Iris pigment epithelial cell (primary cell): ENCODE data around the gene FGFR3.
"Not testable (repeated sequence)": the region's sequence is repeated elsewhere in the genome, so short reads cannot be mapped to it uniquely, and the experiment has no call there.

Experiments used
- DNase-seq: peaks from one replicate; pipeline ENCODE4 v3.0.0-alpha.2; 2011; ENCODE audit warnings: low read depth

FGFR3 gene

DNA sequence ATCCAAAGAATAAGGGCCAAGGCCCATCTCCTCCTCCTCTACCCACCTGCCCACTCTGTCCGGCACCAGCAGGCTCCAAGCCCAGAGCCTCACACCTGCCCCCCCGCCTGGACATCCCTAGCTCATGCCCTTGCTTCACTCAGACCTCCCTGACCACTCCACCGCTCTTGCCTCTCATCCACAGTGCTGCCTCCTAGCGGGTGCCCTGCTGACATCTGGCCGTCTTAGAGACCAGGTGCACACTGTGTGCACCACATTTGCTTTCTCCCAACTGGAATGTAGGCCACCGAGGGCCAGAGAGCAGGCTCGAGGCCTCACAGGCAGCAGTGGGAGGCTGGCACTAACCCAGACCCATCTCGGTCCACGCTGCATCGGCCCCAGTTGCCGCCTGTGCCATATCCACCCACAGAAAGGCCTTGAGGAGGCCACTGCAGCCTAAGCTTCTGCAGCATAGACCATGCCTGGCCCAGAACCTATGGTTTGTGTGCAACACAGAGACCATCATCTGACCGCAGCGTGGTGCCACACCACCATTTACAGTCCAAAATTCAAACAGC lies 49.3 kb downstream of the FGFR3 start:
- no peak for DNase-seq

DNA sequence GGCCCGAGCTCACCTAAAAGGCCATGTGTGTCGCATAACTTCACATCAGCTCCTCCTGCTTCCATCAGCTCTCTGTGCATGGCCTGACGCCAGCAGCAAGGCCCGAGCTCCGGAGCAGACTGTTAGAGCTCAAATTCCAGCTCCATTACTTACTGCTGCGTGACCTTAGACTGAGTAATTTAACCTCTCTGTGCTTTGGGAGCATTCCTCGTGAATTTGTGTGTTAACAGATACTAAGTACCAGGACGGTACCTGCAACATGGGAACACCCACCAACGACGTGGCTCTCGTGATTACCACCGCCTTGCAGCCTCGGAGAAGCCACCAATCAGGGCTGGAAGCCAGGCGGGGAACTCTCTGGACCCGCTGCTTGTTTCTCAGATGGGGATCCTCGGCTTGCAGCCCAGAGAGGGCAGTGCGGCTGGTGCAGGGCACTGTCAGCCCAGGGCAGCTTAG lies 49.9 kb downstream of the FGFR3 start:
- DNase-seq: peak; percentile 93

DNA sequence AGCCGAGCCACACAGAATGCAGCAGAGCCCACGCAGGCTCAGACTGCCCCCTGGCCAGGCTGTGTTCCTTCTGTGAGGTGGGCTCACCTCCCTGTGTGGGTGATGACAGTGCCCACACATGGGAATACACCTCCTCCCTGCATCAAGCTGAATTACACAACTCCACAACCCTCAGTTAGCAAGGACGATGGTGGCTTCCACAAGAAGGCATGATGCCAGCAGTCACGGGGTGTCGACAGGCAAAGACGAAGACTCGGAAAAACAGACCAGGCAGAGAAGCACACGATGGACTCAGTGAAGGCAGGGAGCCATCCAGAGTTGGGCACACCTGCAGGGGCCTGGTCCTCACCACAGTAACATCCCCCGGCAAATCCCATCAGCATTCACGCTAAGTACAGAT lies 50.8 kb downstream of the FGFR3 start:
- DNase-seq: peak; percentile 41

- DNase-seq: not testable (repeated sequence)
These were observed 51.5 kb downstream of the FGFR3 start for GRCh38 chr4:1844618-1845017.

- no peak for DNase-seq
These were observed 53.5 kb downstream of the FGFR3 start for GRCh38 chr4:1846580-1846979.

- no peak for DNase-seq
These were observed 57.2 kb downstream of the FGFR3 start for GRCh38 chr4:1850276-1850675.

- DNase-seq: no peak
These were observed 58.1 kb downstream of the FGFR3 start for GRCh38 chr4:1851160-1851559.

DNA sequence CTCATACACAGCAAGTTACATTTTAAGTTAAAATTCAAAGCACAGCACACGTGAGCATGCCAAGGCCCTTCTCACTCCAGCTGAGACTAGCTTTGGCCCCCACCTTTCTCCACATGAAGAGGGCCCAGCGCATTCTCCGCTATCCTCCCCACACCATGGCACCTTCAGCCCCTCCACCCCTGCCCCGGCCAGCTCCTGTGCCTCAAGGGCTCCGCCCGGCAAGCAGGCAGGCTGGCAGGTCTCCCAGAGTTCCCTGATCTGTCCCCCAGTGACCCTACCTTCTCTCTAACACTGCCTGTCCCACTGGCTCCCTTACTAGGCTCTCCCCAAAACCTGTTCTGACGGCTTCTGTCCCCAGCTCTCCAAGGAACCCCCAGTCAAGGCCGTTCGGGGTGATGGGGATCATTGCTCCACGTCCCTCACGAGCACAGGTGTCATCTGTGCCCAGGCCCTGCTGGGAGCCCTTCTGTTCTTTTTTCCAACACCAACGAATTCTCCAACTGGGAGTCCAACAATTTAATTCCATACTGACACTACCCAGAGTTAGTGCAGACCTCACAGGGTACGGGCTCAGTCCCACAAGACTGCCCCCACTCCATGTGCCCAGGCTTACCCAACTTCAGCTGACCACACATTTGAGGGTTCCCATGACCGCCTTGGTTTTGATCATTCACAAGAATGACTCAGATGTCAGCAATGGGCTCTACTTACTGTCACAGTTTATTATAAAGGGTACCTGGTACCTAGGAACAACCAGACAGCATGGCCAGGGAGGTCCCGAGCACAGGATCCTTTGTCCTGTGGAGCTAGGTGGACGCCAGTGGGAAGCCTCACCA lies 58.7 kb downstream of the FGFR3 start:
- no peak for DNase-seq

DNA sequence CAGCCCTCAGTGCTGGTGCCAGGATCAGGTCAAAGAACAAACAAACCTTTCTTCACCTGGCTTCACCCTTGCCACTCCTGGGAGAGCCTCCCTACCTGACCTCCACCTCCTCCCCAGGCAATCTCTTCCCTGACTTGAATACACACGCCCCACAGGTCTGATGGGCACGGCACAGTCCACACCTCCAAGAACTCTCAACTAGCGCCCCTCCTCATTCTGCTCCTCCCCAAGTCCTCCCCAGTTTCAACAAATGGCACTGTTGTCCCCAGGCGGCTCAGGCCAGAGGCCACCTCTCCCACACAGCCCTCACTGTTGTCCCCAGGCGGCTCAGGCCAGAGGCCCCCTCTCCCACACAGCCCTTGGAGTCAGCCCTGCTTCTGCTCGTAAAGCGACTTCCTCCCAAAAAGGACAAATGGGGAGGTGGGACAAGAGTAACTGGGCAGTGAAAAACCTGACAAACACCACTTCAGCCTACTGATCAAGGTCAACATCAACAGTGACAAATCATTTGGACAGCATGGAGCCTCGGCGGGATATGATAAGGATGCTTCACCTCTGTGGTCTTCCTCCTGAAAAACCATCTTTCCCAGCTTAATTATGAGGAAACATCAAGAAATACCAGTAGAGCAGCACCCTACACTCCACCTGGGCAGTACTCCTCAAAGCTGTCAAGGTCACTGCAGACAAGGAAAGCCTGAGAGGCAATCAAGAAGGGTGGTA lies 60.0 kb downstream of the FGFR3 start:
- DNase-seq: no peak

DNA sequence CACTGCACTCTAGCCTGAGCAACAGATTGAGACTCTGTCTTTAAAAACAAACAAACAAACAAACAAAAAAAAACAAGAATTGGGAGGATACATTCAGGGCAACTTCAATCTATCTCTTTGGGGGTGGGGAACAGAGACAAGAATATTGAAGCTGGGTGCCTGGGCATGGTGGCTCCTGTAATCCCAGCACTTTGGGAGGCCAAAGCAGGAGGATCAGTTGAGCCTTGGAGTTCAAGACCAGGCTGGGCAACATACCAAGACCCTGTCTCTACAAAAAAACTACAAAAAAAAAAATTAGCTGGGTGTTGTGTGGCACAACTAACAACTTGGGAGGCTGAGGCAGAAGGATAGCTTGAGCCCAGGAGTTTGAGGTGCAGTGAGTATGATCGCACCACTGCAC lies 61.7 kb downstream of the FGFR3 start:
- DNase-seq: no peak

DNA sequence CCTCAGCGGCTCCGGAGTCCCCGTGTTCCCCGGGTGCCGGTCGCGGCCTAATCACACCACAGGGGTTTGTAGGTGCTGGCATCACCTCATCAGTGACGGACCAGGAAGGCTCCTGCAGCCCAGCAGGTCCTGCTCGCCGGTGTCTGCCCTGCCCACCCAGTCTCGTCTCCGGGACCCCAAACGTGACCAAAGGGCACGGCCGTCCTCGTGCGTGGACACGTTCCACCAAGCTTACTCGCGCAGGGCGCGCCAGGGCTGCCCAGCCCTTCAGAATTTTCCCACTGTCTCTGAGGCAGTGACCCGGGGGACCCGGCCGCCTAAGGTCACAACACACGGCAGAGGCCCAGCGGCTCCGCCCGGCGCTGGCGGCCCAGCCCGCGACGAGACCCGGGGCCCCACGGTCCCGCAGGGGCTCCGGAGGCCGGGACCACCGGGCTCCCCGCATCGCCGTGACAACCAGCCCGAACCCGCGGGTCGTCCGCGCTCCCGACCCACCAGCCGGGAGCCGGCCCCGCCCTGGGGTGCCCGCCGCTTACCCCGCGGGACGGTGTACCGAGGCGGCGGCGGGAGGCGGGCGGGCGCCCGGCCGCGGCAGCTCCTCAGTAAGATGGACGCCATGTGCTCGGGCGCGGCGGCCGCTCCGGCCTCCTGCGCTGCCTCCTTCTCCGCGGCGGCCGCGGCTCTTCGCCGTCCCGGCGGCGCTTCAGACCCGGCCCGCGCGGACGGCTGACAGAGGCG lies 62.4 kb downstream of the FGFR3 start:
- no peak for DNase-seq

DNA sequence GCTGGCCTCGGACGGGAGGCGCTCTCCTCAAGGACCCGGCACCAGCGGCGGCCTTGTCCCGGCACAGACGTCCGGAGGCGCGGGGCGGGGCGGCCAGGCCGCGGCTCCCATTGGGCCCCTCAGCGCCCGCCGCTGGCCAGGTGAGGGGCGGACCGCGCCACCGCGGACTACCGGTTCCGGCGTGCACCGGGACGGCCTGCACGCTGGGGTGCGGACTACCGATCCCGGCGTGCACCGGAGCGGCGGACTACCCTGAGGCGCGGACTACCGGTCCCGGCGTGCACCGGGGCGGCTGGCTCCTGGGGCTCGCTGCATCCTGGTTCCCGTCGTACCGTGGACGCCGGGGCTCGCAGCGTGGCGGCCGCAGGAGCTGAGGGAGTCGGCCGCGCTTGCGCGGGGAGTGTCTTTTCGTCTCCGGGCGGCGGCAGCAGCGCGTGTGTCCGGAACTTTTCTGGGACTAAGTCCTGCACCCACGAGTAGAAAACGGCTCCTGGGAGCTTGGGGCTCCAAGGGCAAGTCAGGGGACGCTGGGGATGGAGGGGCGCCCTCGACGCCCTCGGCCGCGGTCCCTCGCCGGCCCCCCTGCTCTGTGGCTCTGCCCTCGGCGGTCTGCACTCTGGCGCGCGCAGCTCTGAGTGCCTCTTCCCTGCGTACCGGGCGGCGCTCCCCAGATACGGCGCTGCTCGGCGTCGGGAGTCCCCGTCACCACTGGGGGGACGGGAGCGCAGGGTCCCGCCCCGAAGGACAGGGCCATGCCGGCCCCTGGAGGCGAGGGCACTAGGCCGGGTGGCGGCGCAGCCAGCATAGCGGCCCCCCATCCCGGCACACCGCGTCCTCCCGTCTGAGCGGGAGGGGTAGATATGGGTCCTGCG lies 63.2 kb downstream of the FGFR3 start, which contains the start of gene LETM1:
Gene LETM1, minus strand, starts transcription at position 86 of the 872 bp plus-strand sequence. CDS start 206 bp downstream, outside the sequence.
- peak; percentile 97 for DNase-seq

- DNase-seq: no peak
These were observed 64.0 kb downstream of the FGFR3 start for GRCh38 chr4:1856943-1857699.

DNA sequence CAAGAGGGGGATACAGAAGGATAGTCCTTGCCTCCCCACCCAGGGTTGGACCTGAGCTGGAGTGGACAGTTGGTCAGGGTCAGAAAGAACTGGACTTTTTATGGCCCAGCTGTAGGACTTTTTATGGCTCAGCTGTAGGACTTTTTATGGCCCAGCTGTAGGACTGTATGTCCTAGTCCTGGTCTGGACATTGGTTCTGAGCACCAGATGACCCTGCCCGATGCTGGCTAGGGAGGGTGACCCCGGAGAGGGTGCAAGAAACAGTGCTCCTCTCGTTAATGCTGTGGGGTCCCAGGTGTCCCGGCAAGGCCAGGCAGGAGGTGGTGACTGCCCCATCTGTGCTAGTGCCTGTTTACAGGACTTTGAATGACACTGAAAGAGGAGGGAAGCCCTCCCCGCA lies 64.8 kb downstream of the FGFR3 start:
- no peak for DNase-seq
